Measurements from ENCODE around the gene MCTS1.
A peak's percentile ranks its signal among the peaks of the same experiment; 100 is the strongest.
"Not testable (repeated sequence)": the region's sequence is repeated elsewhere in the genome, so short reads cannot be mapped to it uniquely, and the experiment has no call there.

Gene MCTS1

DNA sequence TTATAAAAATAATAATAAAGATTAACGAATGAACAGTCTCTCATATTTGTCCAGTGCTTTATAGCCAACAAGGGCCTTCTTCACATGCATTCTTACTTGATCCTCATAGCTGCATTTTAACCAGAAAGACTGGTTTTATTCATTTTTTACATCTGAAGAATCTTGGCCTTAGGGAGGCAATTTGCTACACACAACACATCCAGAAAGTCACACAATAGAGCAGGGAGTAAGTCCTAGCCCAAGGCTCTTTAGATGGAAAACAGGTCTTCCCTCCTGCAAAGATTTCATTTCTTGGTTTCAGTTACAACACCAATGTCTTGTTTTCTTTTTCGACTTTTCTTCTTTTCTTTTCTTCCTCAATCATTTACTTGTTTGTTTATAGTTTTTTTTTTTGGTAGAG is 39.0 kb downstream of the MCTS1 start:
- no peak for DNase-seq (ENCODE audit: low read depth)
- TF ChIP-seq, protein P1, sequence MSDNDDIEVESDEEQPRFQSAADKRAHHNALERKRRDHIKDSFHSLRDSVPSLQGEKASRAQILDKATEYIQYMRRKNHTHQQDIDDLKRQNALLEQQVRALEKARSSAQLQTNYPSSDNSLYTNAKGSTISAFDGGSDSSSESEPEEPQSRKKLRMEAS (IDR thresholded peaks at IDR 0.05; ENCODE audit: low read depth, low read length): no peak
- TF ChIP-seq CTCF (IDR thresholded peaks at IDR 0.05; ENCODE audit: low read depth, low read length) (no peak), MYC (IDR thresholded peaks at IDR 0.05; ENCODE audit: low read depth, low read length) (no peak)
- no peak overlapping the region for H3K4me3 ChIP-seq (ENCODE audit: low read depth, low read length)

- DNase-seq (ENCODE audit: low read depth): no peak
- no peak overlapping the region for H3K4me3 ChIP-seq (ENCODE audit: low read depth, low read length)
- TF ChIP-seq CTCF (IDR thresholded peaks at IDR 0.05; ENCODE audit: low read depth, low read length) (no peak), POLR2A (IDR thresholded peaks at IDR 0.05; ENCODE audit: extremely low read depth, insufficient read length) (no peak), MYC (IDR thresholded peaks at IDR 0.05; ENCODE audit: low read depth, low read length) (no peak)
- TF ChIP-seq, protein P1 (IDR thresholded peaks at IDR 0.05; ENCODE audit: low read depth, low read length): no peak
These were observed 43.2 kb downstream of the MCTS1 start for GRCh38 chrX:120647127-120647526.

DNA sequence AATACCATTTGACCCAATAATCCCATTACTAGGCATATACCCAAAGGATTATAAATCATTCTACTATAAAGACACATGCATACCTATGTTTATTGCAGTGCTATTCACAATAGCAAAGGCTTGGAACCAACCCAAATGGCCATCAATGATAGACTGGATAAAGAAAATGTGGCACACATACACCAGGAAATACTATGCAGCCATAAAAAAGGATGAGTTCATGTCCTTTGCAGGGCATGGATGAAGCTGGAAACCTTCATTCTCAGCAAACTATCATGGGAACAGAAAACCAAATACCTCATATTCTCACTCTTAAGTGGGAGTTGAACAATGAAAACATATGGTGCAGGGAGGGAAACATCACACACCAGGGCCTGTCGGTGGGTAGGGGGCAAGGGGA is 48.4 kb downstream of the MCTS1 start:
- not testable (repeated sequence) for DNase-seq (ENCODE audit: low read depth); H3K4me3 ChIP-seq (ENCODE audit: low read depth, low read length)

GRCh38 chrX:120653000-120653399 is 49.1 kb downstream of the MCTS1 start:
- TF ChIP-seq POLR2A (IDR thresholded peaks at IDR 0.05; ENCODE audit: extremely low read depth, insufficient read length) (no peak), CTCF (IDR thresholded peaks at IDR 0.05; ENCODE audit: low read depth, low read length) (no peak), MYC (IDR thresholded peaks at IDR 0.05; ENCODE audit: low read depth, low read length) (no peak)
- TF ChIP-seq, protein P1 (IDR thresholded peaks at IDR 0.05; ENCODE audit: low read depth, low read length): no peak
- H3K4me3 ChIP-seq (ENCODE audit: low read depth, low read length): no peak overlapping the region
- DNase-seq (ENCODE audit: low read depth): peak; percentile 2

DNA sequence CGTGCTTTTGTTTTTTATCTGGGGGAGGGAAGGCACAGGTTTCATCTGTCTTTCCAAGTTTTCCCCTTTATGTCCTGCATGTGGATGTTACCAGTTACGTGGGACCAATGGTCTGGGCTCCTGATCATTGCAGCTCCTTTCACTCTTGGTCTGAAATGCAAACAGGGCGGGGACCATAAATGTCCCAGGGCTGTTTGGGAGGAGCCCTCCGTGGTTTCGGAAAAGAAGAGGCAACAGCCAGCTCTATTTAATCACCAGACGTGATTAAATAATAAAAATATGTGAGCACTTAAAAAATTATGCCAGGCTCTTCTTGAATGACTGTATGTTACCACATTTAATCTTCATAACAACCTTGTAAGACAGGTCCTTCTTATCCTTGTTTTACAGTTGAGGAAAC is 56.7 kb downstream of the MCTS1 start:
- TF ChIP-seq CTCF (IDR thresholded peaks at IDR 0.05; ENCODE audit: low read depth, low read length) (no peak), MYC (IDR thresholded peaks at IDR 0.05; ENCODE audit: low read depth, low read length) (no peak), POLR2A (IDR thresholded peaks at IDR 0.05; ENCODE audit: extremely low read depth, insufficient read length) (no peak)
- TF ChIP-seq, protein P1 (IDR thresholded peaks at IDR 0.05; ENCODE audit: low read depth, low read length): no peak
- DNase-seq (ENCODE audit: low read depth): no peak

More for the DNA sequence above, 56.7 kb downstream of the MCTS1 start:
- H3K4me3 ChIP-seq (ENCODE audit: low read depth, low read length): no peak overlapping the region
